ENCODE data around the gene TNNC2.

DNA sequence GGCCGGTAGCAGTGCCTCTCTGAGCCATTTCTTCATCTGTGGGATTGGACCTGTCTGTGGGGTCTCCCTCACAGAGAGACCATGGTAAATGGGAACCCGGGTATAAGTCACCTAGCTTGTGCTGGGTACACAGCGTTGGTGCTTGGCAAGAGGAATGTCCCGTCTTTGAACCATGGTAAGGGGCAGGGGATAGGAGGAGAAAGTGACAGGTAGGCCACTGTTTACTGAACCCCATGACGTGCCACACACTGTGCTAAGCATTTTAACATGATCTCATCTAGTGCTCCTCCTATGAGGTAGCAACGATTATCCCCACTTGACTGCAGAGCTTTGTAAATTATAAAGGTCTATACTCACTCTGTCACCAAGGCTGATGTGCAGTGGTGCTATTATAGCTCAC is 600 bp upstream of the TNNC2 start:
- TF ChIP-seq, protein P1, sequence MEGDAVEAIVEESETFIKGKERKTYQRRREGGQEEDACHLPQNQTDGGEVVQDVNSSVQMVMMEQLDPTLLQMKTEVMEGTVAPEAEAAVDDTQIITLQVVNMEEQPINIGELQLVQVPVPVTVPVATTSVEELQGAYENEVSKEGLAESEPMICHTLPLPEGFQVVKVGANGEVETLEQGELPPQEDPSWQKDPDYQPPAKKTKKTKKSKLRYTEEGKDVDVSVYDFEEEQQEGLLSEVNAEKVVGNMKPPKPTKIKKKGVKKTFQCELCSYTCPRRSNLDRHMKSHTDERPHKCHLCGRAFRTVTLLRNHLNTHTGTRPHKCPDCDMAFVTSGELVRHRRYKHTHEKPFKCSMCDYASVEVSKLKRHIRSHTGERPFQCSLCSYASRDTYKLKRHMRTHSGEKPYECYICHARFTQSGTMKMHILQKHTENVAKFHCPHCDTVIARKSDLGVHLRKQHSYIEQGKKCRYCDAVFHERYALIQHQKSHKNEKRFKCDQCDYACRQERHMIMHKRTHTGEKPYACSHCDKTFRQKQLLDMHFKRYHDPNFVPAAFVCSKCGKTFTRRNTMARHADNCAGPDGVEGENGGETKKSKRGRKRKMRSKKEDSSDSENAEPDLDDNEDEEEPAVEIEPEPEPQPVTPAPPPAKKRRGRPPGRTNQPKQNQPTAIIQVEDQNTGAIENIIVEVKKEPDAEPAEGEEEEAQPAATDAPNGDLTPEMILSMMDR (IDR thresholded peaks at IDR 0.05) = no peak
- TF ChIP-seq POLR2A (IDR thresholded peaks at IDR 0.05) = no peak

All from adrenal gland (tissue), 5 donors.